22Rv1 (cell line): ENCODE data around the gene TIMM29.

Experiments used
- H3K27ac ChIP-seq: fragments of 450-650 bp; 2 replicates; pipeline ENCODE4 v1.5.1; 2017
- ZFX ChIP-seq: fragments of 450-650 bp; IDR thresholded peaks from 2 replicates; pipeline ENCODE4 v1.6.1; 2017; ENCODE audit warnings: antibody characterized with exemption, borderline replicate concordance
- TF ChIP-seq, protein P1 (sequence below): fragments of 450-650 bp; IDR thresholded peaks from 2 replicates; pipeline ENCODE4 v1.5.1; 2017; ENCODE audit warnings: mild to moderate bottlenecking

Gene TIMM29

DNA sequence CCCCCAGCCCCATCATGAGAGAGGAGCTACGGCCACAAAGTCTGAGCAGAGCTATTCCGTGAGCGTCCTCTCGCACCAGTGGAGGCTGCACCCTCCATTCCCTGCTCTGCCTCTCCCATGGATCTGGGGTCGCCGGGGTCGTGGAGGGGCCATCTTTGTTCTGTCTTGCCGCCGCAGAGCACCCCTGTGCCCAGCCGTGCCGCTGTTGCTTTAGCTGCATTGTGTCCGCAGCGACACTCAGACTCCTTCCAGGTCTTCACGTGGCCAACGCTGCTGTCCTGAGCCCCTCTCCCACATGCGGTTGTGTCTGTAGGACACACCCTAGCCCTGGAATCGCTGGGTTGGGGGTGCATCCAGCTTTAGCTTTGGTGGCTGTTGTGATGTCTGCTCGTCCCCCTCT lies 16.0 kb upstream of the TIMM29 start:
- H3K27ac ChIP-seq = no peak overlapping the region
- no peak for TF ChIP-seq ZFX
- TF ChIP-seq, protein P1, sequence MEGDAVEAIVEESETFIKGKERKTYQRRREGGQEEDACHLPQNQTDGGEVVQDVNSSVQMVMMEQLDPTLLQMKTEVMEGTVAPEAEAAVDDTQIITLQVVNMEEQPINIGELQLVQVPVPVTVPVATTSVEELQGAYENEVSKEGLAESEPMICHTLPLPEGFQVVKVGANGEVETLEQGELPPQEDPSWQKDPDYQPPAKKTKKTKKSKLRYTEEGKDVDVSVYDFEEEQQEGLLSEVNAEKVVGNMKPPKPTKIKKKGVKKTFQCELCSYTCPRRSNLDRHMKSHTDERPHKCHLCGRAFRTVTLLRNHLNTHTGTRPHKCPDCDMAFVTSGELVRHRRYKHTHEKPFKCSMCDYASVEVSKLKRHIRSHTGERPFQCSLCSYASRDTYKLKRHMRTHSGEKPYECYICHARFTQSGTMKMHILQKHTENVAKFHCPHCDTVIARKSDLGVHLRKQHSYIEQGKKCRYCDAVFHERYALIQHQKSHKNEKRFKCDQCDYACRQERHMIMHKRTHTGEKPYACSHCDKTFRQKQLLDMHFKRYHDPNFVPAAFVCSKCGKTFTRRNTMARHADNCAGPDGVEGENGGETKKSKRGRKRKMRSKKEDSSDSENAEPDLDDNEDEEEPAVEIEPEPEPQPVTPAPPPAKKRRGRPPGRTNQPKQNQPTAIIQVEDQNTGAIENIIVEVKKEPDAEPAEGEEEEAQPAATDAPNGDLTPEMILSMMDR = no peak

DNA sequence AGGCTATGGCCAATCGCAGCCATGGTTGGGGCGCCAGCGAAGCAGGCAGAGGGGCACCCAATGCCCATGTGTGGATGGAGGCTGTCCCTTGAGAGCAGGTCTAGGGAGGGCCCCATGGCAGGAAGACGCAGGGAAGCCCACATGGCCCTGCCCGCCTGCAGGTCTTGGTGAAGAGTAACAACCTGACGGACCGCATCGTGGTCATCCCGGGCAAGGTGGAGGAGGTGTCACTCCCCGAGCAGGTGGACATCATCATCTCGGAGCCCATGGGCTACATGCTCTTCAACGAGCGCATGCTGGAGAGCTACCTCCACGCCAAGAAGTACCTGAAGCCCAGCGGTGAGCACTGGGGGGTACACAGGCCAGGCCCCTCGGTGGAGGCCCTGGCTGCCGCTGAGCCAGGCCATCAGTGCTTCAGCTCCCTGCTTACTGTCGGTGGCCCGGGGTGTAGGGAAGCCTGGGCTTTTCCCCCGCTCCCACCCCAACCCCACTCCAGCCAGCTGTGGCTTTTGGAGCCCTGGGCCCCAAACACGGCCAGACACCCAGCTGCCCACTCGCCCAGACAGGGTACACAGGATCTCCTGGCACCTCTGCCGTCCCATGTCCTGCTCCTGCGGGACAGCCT lies 14.8 kb upstream of the TIMM29 start:
- TF ChIP-seq ZFX = no peak
- TF ChIP-seq, protein P1 = no peak
- no peak overlapping the region for H3K27ac ChIP-seq

- TF ChIP-seq, protein P1 = no peak
- no peak for TF ChIP-seq ZFX
- no peak overlapping the region for H3K27ac ChIP-seq
These were observed 13.2 kb upstream of the TIMM29 start for GRCh38 chr19:10915130-10916091.

DNA sequence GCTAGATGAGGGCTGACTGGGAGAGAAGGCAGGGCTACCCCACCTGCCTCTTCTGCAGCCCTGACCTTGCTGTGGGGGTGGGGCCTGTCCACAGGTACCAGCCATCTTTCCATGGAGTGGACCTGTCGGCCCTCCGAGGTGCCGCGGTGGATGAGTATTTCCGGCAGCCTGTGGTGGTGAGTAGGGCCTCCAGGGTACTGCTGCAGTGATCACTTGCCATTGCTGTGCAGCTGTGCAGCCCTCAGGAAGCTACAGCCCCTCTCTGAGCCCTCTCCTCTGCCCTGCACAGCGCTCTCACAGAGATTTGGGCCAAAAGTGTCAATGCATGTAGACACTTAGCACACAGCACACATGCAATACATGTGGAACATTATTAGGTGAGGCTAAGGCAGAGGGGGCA lies 12.0 kb upstream of the TIMM29 start:
- TF ChIP-seq ZFX = no peak
- TF ChIP-seq, protein P1 = no peak
- no peak overlapping the region for H3K27ac ChIP-seq

- TF ChIP-seq, protein P1 = no peak
- TF ChIP-seq ZFX = no peak
- no peak overlapping the region for H3K27ac ChIP-seq
These were observed 10.3 kb upstream of the TIMM29 start for GRCh38 chr19:10918359-10918758.

GRCh38 chr19:10919352-10920287 lies 9.0 kb upstream of the TIMM29 start:
- no peak overlapping the region for H3K27ac ChIP-seq
- TF ChIP-seq ZFX = no peak
- TF ChIP-seq, protein P1 = no peak
